GM10248 (cell line): ENCODE measurements around the gene YWHAH.

ENCODE experiments used
- CTCF ChIA-PET: fragments of 300-600 bp; sonication (Branson Sonifier 250); formaldehyde crosslinking; extraction: SDS; loops from one replicate; lab custom pipeline; 2021; ENCODE audit warnings: antibody characterized with exemption; lab: Yijun Ruan, JAX
- POLR2A ChIA-PET: fragments of 350-650 bp; sonication (Branson Sonifier 250); formaldehyde crosslinking; extraction: SDS; loops from one replicate; lab custom pipeline; 2020; ENCODE audit warnings: antibody characterized with exemption; lab: Yijun Ruan, JAX
- DNase-seq: peaks from one replicate; pipeline ENCODE4 v3.0.0; 2012; ENCODE audit errors: extremely low spot score
- TF ChIP-seq, protein P1 (sequence below): IDR thresholded peaks from 2 replicates; pipeline ENCODE4 v1.5.1; 2012; ENCODE audit warnings: mild to moderate bottlenecking, low read depth; ENCODE audit errors: extremely low read depth, missing control alignments, control extremely low read depth

Gene YWHAH

DNA sequence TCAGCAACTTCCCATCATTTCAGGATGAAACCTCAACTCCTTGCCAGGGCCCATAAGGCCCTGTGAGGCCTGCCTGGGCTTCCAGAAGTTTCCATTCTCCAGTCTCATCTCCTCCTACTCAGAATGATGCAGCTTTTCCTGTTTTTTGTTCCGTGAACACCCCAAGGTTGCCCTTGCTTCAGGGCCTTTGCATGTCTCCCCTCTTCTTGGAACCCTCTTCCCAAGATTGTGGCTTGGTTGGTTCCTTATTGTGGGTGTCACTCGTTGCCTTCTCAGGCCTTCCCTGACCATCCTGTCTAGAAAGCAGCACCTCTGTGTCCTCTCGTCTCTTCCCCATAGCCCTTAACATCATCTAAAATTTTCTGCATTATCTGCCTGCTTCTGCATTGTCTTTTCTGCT, 23.2 kb upstream of the YWHAH start:
- CTCF ChIA-PET, result interaction anchor here (1.6 to 2.7 kb wide), 2 partner anchors 13 to 20 kb away, joined by 6 read pairs; no protein-coding TSS in a partner anchor
- no peak for DNase-seq
- POLR2A ChIA-PET, result no interaction called here
- TF ChIP-seq, protein P1, sequence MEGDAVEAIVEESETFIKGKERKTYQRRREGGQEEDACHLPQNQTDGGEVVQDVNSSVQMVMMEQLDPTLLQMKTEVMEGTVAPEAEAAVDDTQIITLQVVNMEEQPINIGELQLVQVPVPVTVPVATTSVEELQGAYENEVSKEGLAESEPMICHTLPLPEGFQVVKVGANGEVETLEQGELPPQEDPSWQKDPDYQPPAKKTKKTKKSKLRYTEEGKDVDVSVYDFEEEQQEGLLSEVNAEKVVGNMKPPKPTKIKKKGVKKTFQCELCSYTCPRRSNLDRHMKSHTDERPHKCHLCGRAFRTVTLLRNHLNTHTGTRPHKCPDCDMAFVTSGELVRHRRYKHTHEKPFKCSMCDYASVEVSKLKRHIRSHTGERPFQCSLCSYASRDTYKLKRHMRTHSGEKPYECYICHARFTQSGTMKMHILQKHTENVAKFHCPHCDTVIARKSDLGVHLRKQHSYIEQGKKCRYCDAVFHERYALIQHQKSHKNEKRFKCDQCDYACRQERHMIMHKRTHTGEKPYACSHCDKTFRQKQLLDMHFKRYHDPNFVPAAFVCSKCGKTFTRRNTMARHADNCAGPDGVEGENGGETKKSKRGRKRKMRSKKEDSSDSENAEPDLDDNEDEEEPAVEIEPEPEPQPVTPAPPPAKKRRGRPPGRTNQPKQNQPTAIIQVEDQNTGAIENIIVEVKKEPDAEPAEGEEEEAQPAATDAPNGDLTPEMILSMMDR, result no peak

DNA sequence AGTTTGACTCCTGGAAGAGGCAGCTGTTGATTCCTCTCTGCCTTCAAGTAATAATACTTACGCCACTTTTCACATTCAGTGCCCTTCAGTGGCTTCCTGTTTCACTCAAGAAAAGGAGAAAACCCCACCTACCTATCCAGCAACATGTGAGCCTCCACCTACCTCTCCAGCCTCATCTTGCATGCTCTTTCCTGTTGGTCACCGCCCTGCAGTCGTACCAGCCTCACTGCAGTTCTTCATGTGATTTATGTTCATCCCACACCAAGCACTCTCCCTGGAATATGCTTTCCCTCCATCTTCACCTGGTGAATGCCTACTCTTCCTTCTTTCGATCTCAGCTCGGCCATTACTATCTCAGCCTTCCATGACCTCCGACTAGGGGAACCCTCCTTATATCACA, 21.8 kb upstream of the YWHAH start:
- no peak for DNase-seq
- CTCF ChIA-PET, result interaction anchor here (0.9 to 2.7 kb wide), 5 partner anchors 9 to 21 kb away, joined by 3 to 6 read pairs (median 4); no protein-coding TSS in a partner anchor
- POLR2A ChIA-PET, result no interaction called here
- TF ChIP-seq, protein P1, result no peak

DNA sequence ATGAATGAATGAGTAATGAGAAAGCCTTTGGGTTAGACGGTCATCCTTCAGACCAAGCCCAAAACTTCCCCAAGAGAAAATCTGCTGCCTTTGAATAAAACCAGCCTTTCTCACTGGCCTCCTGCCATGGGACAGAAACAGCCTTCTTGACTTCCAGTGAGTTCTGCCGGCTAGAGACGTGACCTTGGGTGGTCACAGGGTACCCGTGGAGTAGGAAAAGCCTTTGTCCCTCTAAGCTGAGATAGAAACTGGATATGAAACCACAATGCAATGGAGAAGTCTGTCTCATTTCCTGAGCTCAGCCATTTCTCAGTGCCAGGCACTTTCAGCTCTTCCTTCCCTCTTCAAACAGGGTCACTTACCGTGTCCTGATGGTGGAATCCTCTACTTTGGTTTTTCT, 21.2 kb upstream of the YWHAH start:
- no peak for DNase-seq
- TF ChIP-seq, protein P1, result no peak
- POLR2A ChIA-PET, result no interaction called here
- CTCF ChIA-PET, result interaction anchor here (0.9 to 2.7 kb wide), 5 partner anchors 9 to 22 kb away, joined by 3 to 6 read pairs (median 4); no protein-coding TSS in a partner anchor

DNA sequence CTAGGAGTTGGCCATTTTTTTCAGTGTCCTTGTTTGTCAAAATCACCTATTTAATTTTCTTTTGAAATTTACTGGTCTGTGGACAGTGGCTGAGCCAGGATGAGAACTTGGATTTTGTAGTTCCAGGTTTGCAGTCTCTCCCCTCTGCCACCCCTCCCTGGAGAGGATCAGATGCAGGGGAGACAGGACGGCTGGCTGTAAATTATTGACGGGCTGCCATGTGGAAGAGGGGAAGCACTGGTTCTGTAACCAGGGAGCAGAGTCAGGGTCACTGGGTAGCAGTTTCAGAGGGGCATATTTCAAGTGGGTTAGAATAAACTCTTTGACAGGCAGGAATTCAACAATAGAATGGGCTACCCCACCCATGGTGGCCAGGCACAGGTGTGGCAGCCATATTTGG, 20.6 kb upstream of the YWHAH start:
- POLR2A ChIA-PET, result no interaction called here
- CTCF ChIA-PET, result interaction anchor here (1.0 to 1.4 kb wide), 3 partner anchors 8 to 11 kb away, joined by 3 to 4 read pairs (median 3); no protein-coding TSS in a partner anchor
- DNase-seq, result no peak

DNA sequence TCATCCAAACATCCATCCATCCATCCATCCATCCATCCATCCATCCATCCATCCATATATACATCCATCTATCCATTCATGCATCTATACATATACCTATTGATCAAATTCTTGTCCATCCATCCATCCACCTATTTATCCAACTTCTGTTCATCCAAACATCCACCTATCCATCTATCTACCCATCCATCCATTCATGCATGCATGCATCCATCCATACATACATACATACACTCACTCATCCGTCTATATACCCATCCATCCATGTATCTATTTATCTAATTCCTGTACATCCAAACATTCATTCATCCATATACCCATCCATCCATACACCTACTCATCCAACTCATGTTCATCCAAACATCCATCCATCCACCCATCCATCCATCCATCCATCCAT, 19.3 kb upstream of the YWHAH start:
- POLR2A ChIA-PET, result no interaction called here
- TF ChIP-seq, protein P1, result no peak
- CTCF ChIA-PET, result no interaction called here
- DNase-seq, result no peak

More for the DNA sequence above, 20.6 kb upstream of the YWHAH start:
- TF ChIP-seq, protein P1, result no peak

DNA sequence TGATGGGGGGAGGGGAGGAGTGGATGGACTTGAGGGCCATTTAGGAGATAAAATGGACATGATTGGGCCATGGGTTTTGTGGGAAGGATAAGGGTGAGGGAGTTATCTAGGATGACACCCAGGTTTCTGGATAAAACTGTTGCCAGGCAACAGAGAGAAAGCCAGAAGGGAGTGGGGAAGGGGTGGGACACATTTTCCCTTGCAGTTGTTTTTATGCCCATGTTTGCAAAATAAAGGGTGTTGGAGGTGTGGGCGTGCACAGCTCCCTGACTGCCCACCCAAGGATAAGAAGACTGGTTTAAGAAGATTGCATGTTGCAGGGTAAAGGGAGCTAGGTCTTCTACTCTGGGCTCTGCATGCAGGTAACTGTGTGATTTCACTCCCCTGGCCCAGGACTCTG, 18.3 kb upstream of the YWHAH start:
- POLR2A ChIA-PET, result no interaction called here
- no peak for DNase-seq
- CTCF ChIA-PET, result no interaction called here
- TF ChIP-seq, protein P1, result no peak
